ENCODE results near the gene UBE3D.

Gene UBE3D

GRCh38 chr6:83065511-83066192, at the start of gene UBE3D (continued):
- no peak for TF ChIP-seq ZBTB49 (tag by site-specific recombination; IDR thresholded peaks at IDR 0.05; ENCODE audit: low read depth)
- no peak for TF ChIP-seq AEBP2 (tag by site-specific recombination; IDR thresholded peaks at IDR 0.05; ENCODE audit: borderline replicate concordance)
- 0 out of 2 replicates have a peak, but pooled peaks have one; percentile 9 for TF ChIP-seq ZNF792 (tag by site-specific recombination; IDR thresholded peaks at IDR 0.05)
- no peak for TF ChIP-seq ZFP41 (tag by site-specific recombination; IDR thresholded peaks at IDR 0.05; ENCODE audit: borderline replicate concordance)
- no peak for TF ChIP-seq ZNF311 (tag by site-specific recombination; IDR thresholded peaks at IDR 0.05; ENCODE audit: borderline replicate concordance)
- TF ChIP-seq ZNF302 (tag by site-specific recombination; IDR thresholded peaks at IDR 0.05; ENCODE audit: low read depth), result no peak
- TF ChIP-seq BCL6B (tag by site-specific recombination; IDR thresholded peaks at IDR 0.05), result no peak
- no peak for TF ChIP-seq ZNF488 (tag by site-specific recombination; IDR thresholded peaks at IDR 0.05)
- TF ChIP-seq ZNF214 (tag by site-specific recombination; IDR thresholded peaks at IDR 0.05; ENCODE audit: borderline replicate concordance), result no peak
- no peak for TF ChIP-seq ZNF837 (tag by site-specific recombination; IDR thresholded peaks at IDR 0.05)
- TF ChIP-seq ZNF433 (tag by site-specific recombination; IDR thresholded peaks at IDR 0.05; ENCODE audit: low read depth), result no peak
- peak; percentile 90 for TF ChIP-seq PBX3 (CRISPR knock-in tag; IDR thresholded peaks at IDR 0.05)
- TF ChIP-seq KLF10 (tag by site-specific recombination; IDR thresholded peaks at IDR 0.05), result peak; percentile 22; the same call in 1 of the 2 replicates
- no peak for TF ChIP-seq ZBTB44 (tag by site-specific recombination; IDR thresholded peaks at IDR 0.05)
- TF ChIP-seq ZXDB (tag by site-specific recombination; IDR thresholded peaks at IDR 0.05), result peak; percentile 67
- TF ChIP-seq ZNF169 (tag by site-specific recombination; IDR thresholded peaks at IDR 0.05), result no peak
- TF ChIP-seq ZIC2 (tag by site-specific recombination; IDR thresholded peaks at IDR 0.05), result peak; percentile 47; the same call in 1 of the 2 replicates
- TF ChIP-seq ZNF24 (tag by site-specific recombination; IDR thresholded peaks at IDR 0.05), result no peak; the same call in 1 of the 2 replicates
- TF ChIP-seq ZNF76 (tag by site-specific recombination; IDR thresholded peaks at IDR 0.05; ENCODE audit: borderline replicate concordance, low read depth), result peak; percentile 70; the same call in 1 of the 2 replicates
- 0 out of 2 replicates have a peak, but pooled peaks have one; percentile 16 for TF ChIP-seq ZNF391 (tag by site-specific recombination; IDR thresholded peaks at IDR 0.05; ENCODE audit: borderline replicate concordance, low read depth)
- TF ChIP-seq ZFHX2 (tag by site-specific recombination; conservative IDR thresholded peaks at IDR 0.05), result peak; percentile 76
- no peak for TF ChIP-seq ZNF677 (tag by site-specific recombination; IDR thresholded peaks at IDR 0.05)
- no peak for TF ChIP-seq ZNF529 (tag by site-specific recombination; IDR thresholded peaks at IDR 0.05; ENCODE audit: insufficient replicate concordance)
- TF ChIP-seq CTCF (tag by site-specific recombination; IDR thresholded peaks at IDR 0.05), result peak; percentile 99
- TF ChIP-seq ZNF544 (tag by site-specific recombination; IDR thresholded peaks at IDR 0.05), result no peak
- no peak for TF ChIP-seq ZNF274 (IDR thresholded peaks at IDR 0.05; ENCODE audit: low read length)
- no peak for TF ChIP-seq ZNF274 (tag by site-specific recombination; IDR thresholded peaks at IDR 0.05; ENCODE audit: borderline replicate concordance)
- TF ChIP-seq ZNF561 (tag by site-specific recombination; IDR thresholded peaks at IDR 0.05; ENCODE audit: borderline replicate concordance), result peak; percentile 66; the same call in 1 of the 2 replicates

All from HEK293 (cell line).